Measurements from ENCODE around the gene SLC27A3. TPM values are rescaled to one million over a fixed set of nuclear protein-coding genes. Genes with fewer than 3 reads are reported as not detected.
A peak's percentile ranks its signal among the peaks of the same experiment; 100 is the strongest.

The SLC27A3 gene
- total RNA-seq, 1 experiment from 2014 or later, result 3.3 TPM

- peak; percentile 66 for DNase-seq
- peak overlapping the region; percentile 8; the same call in 1 of the 2 replicates for H3K4me3 ChIP-seq
- no peaks in the 10 kb centered on the region for H3K36me3 ChIP-seq
- no peaks in the 10 kb centered on the region for H3K27me3 ChIP-seq
- no peaks in the 10 kb centered on the region; the same call in 1 of the 2 replicates for H3K9me3 ChIP-seq
These were observed 15.9 kb downstream of the SLC27A3 start for GRCh38 chr1:153790966-153791647.

GRCh38 chr1:153791648-153792253 lies 16.5 kb downstream of the SLC27A3 start:
- peak overlapping the region; percentile 8; the same call in 1 of the 2 replicates for H3K4me3 ChIP-seq
- H3K36me3 ChIP-seq, result no peaks in the 10 kb centered on the region
- no peaks in the 10 kb centered on the region; the same call in 1 of the 2 replicates for H3K9me3 ChIP-seq
- peak; percentile 61 for DNase-seq
- H3K27me3 ChIP-seq, result no peaks in the 10 kb centered on the region

GRCh38 chr1:153792631-153793041 lies 17.4 kb downstream of the SLC27A3 start:
- H3K9me3 ChIP-seq, result no peaks in the 10 kb centered on the region; the same call in 1 of the 2 replicates
- DNase-seq, result no peak
- no peak overlapping the region for H3K4me3 ChIP-seq
- no peaks in the 10 kb centered on the region for H3K27me3 ChIP-seq
- H3K36me3 ChIP-seq, result no peaks in the 10 kb centered on the region

- Histone ChIP-seq H3K4me3 (no peak overlapping the region), H3K27me3 (no peaks in the 10 kb centered on the region), H3K9me3 (no peaks in the 10 kb centered on the region; the same call in 1 of the 2 replicates), H3K36me3 (no peaks in the 10 kb centered on the region)
- DNase-seq, result no peak
These were observed 18.2 kb downstream of the SLC27A3 start for GRCh38 chr1:153793261-153793972.

GRCh38 chr1:153793973-153794615 lies 18.9 kb downstream of the SLC27A3 start:
- no peak for DNase-seq
- Histone ChIP-seq H3K9me3 (no peaks in the 10 kb centered on the region; the same call in 1 of the 2 replicates), H3K27me3 (no peaks in the 10 kb centered on the region), H3K4me3 (no peak overlapping the region), H3K36me3 (no peaks in the 10 kb centered on the region)

GRCh38 chr1:153794624-153795329 lies 19.6 kb downstream of the SLC27A3 start:
- no peak for DNase-seq
- Histone ChIP-seq H3K36me3 (no peaks in the 10 kb centered on the region), H3K4me3 (no peak overlapping the region), H3K27me3 (no peaks in the 10 kb centered on the region), H3K9me3 (no peaks in the 10 kb centered on the region; the same call in 1 of the 2 replicates)

GRCh38 chr1:153795330-153795837 lies 20.2 kb downstream of the SLC27A3 start:
- no peaks in the 10 kb centered on the region for H3K27me3 ChIP-seq
- no peaks in the 10 kb centered on the region for H3K36me3 ChIP-seq
- no peak overlapping the region for H3K4me3 ChIP-seq
- H3K9me3 ChIP-seq, result no peaks in the 10 kb centered on the region; the same call in 1 of the 2 replicates
- no peak for DNase-seq

- Histone ChIP-seq H3K27me3 (no peaks in the 10 kb centered on the region), H3K4me3 (no peak overlapping the region), H3K36me3 (no peaks in the 10 kb centered on the region), H3K9me3 (no peaks in the 10 kb centered on the region; the same call in 1 of the 2 replicates)
- DNase-seq, result no peak
These were observed 21.0 kb downstream of the SLC27A3 start for GRCh38 chr1:153795934-153796785.

GRCh38 chr1:153796786-153797659 lies 21.8 kb downstream of the SLC27A3 start:
- peak; percentile 59 for DNase-seq

GRCh38 chr1:153798468-153798780 lies 23.2 kb downstream of the SLC27A3 start:
- Histone ChIP-seq H3K27me3 (no peaks in the 10 kb centered on the region), H3K4me3 (no peak overlapping the region), H3K36me3 (peaks cover 1% of the 10 kb centered on the region; the same call in 1 of the 2 replicates), H3K9me3 (no peaks in the 10 kb centered on the region)
- no peak for DNase-seq

More at GRCh38 chr1:153796786-153797659, 21.8 kb downstream of the SLC27A3 start:
- Histone ChIP-seq H3K36me3 (no peaks in the 10 kb centered on the region; the same call in 1 of the 2 replicates), H3K27me3 (no peaks in the 10 kb centered on the region), H3K9me3 (no peaks in the 10 kb centered on the region), H3K4me3 (no peak overlapping the region)

GRCh38 chr1:153799016-153799415 lies 23.8 kb downstream of the SLC27A3 start:
- Histone ChIP-seq H3K36me3 (peaks cover 7% of the 10 kb centered on the region; the same call in 1 of the 2 replicates), H3K4me3 (no peak overlapping the region), H3K27me3 (no peaks in the 10 kb centered on the region), H3K9me3 (no peaks in the 10 kb centered on the region)
- DNase-seq, result no peak

GRCh38 chr1:153799566-153800465 lies 24.6 kb downstream of the SLC27A3 start:
- no peak overlapping the region for H3K4me3 ChIP-seq
- H3K27me3 ChIP-seq, result no peaks in the 10 kb centered on the region
- H3K36me3 ChIP-seq, result peaks cover 8% of the 10 kb centered on the region; the same call in 1 of the 2 replicates
- H3K9me3 ChIP-seq, result no peaks in the 10 kb centered on the region
- DNase-seq, result no peak

- H3K9me3 ChIP-seq, result no peaks in the 10 kb centered on the region
- no peaks in the 10 kb centered on the region for H3K27me3 ChIP-seq
- peaks cover 8% of the 10 kb centered on the region; the same call in 1 of the 2 replicates for H3K36me3 ChIP-seq
- no peak for DNase-seq
- H3K4me3 ChIP-seq, result no peak overlapping the region
These were observed 25.3 kb downstream of the SLC27A3 start for GRCh38 chr1:153800516-153800915.

Data from MG63 (cell line).